Astrocyte (in vitro differentiated cells and primary cell): ENCODE results near the gene PTPRO.

Experiments used
- CTCF ChIP-seq: IDR thresholded peaks from 2 replicates; pipeline ENCODE4 v1.5.1; 2011; ENCODE audit warnings: low read depth, mild to moderate bottlenecking, inconsistent platforms, low read length, moderate library complexity; ENCODE audit not compliant: insufficient read depth
- EZH2 ChIP-seq: IDR thresholded peaks from 2 replicates; pipeline ENCODE4 v1.6.1; 2012; ENCODE audit warnings: mild to moderate bottlenecking, low read length, inconsistent platforms; ENCODE audit not compliant: insufficient read depth

- no peak for TF ChIP-seq CTCF
- no peak for TF ChIP-seq EZH2
These were observed 163.2 kb downstream of the PTPRO start for GRCh38 chr12:15485466-15485865.
